Upper lobe of right lung (tissue), 1 donor: Measurements from ENCODE around the gene ZNF302. TPM values are rescaled to one million over a fixed set of nuclear protein-coding genes. Genes with fewer than 3 reads are reported as not detected.

ENCODE experiments used
- ATAC-seq: fragments of 200-7000 bp; cut with Tn5 transposase; one replicate; pipeline ENCODE4 v1.9.1; 2020; ENCODE audit warnings: mild to moderate bottlenecking, moderate library complexity
- DNase-seq: peaks from one replicate; pipeline ENCODE4 v3.0.0-alpha.2; 2020
- H3K27ac ChIP-seq: fragments of 200-600 bp; one replicate; pipeline ENCODE4 v1.8.0; 2022
- H3K27me3 ChIP-seq: fragments of 200-600 bp; one replicate; pipeline ENCODE4 v1.8.0; 2022; ENCODE audit warnings: mild to moderate bottlenecking
- H3K36me3 ChIP-seq: fragments of 200-600 bp; one replicate; pipeline ENCODE4 v1.8.0; 2022
- H3K4me1 ChIP-seq: fragments of 200-600 bp; one replicate; pipeline ENCODE4 v1.8.0; 2022
- H3K4me3 ChIP-seq: fragments of 200-600 bp; one replicate; pipeline ENCODE4 v1.8.0; 2022; ENCODE audit warnings: mild to moderate bottlenecking
- H3K9me3 ChIP-seq: fragments of 200-600 bp; one replicate; pipeline ENCODE4 v1.8.0; 2022
- CTCF ChIP-seq: fragments of 200-600 bp; IDR thresholded peaks from one replicate; pipeline ENCODE4 v1.8.0; 2022; ENCODE audit warnings: antibody characterized with exemption
- intact Hi-C: fragments of 100-400 bp; cut with DNase I; formaldehyde crosslinking; loops from one replicate; pipeline ENCODE4 v1.11.0; 2022
- total RNA-seq: library from RNA; stranded (reverse); fragmentation: NEBNext Ultra II Directional; extraction: Animal tissue kit (Norgen Biotek cat#: 25700); gene quantifications from one replicate; pipeline ENCODE4 v1.2.1, GENCODE V29; 2021
- donor health status: DM: no; HTN: yes; CAD: no; lungs with severe emphysema.

Gene ZNF302
- total RNA-seq, 1 donor from 2014 or later, result 28.2 TPM

GRCh38 chr19:34645551-34645950, 31.9 kb upstream of the ZNF302 start:
- H3K36me3 ChIP-seq, result no peaks in the 10 kb centered on the region
- intact Hi-C loops, result no loop called here

GRCh38 chr19:34649886-34650543, 27.5 kb upstream of the ZNF302 start:
- Histone ChIP-seq H3K27ac (no peak overlapping the region), H3K9me3 (no peaks in the 10 kb centered on the region), H3K27me3 (no peaks in the 10 kb centered on the region), H3K4me3 (no peak overlapping the region), H3K4me1 (no peaks in the 10 kb centered on the region), H3K36me3 (no peaks in the 10 kb centered on the region)
- ATAC-seq, result no peak
- intact Hi-C loops, result no loop called here
- no peak for DNase-seq
- TF ChIP-seq CTCF, result no peak

More at GRCh38 chr19:34645551-34645950, 31.9 kb upstream of the ZNF302 start:
- H3K27ac ChIP-seq, result no peak overlapping the region
- H3K4me3 ChIP-seq, result no peak overlapping the region
- H3K4me1 ChIP-seq, result no peaks in the 10 kb centered on the region
- no peaks in the 10 kb centered on the region for H3K27me3 ChIP-seq
- no peak for ATAC-seq
- no peak for TF ChIP-seq CTCF
- no peak for DNase-seq
- H3K9me3 ChIP-seq, result no peaks in the 10 kb centered on the region

- DNase-seq (no peak), ATAC-seq (no peak)
- Histone ChIP-seq H3K27me3 (no peaks in the 10 kb centered on the region), H3K9me3 (no peaks in the 10 kb centered on the region), H3K4me3 (no peak overlapping the region), H3K36me3 (no peaks in the 10 kb centered on the region), H3K4me1 (no peaks in the 10 kb centered on the region), H3K27ac (no peak overlapping the region)
- no peak for TF ChIP-seq CTCF
- intact Hi-C loops, result no loop called here
Measured at GRCh38 chr19:34651747-34652146, 25.7 kb upstream of the ZNF302 start.

GRCh38 chr19:34654796-34655195, 22.7 kb upstream of the ZNF302 start:
- Histone ChIP-seq H3K27me3 (no peaks in the 10 kb centered on the region), H3K36me3 (no peaks in the 10 kb centered on the region), H3K4me3 (no peak overlapping the region), H3K9me3 (no peaks in the 10 kb centered on the region), H3K27ac (no peak overlapping the region), H3K4me1 (no peaks in the 10 kb centered on the region)
- no peak for TF ChIP-seq CTCF
- ATAC-seq (no peak), DNase-seq (no peak)
- intact Hi-C loops, result no loop called here

GRCh38 chr19:34655651-34656050, 21.8 kb upstream of the ZNF302 start:
- intact Hi-C loops, result no loop called here
- Histone ChIP-seq H3K36me3 (no peaks in the 10 kb centered on the region), H3K27me3 (no peaks in the 10 kb centered on the region), H3K27ac (no peak overlapping the region), H3K4me3 (no peak overlapping the region), H3K9me3 (no peaks in the 10 kb centered on the region), H3K4me1 (no peaks in the 10 kb centered on the region)
- ATAC-seq (no peak), DNase-seq (no peak)
- TF ChIP-seq CTCF, result no peak

- intact Hi-C loops, result no loop called here
- Histone ChIP-seq H3K36me3 (no peaks in the 10 kb centered on the region), H3K27me3 (no peaks in the 10 kb centered on the region), H3K4me1 (peaks cover 6% of the 10 kb centered on the region), H3K27ac (peak overlapping the region; percentile 17), H3K4me3 (no peak overlapping the region), H3K9me3 (no peaks in the 10 kb centered on the region)
- ATAC-seq (peak; percentile 81), DNase-seq (no peak)
- no peak for TF ChIP-seq CTCF
Measured at GRCh38 chr19:34661357-34661756, 16.1 kb upstream of the ZNF302 start.
